Activated naive CD4-positive, alpha-beta T cell treated with anti-CD3 and anti-CD28 coated beads, Interleukin-2, amount 50 U/mL, for 24 hours (primary cell): ENCODE measurements around the gene GABRB1.
A peak's percentile ranks its signal among the peaks of the same experiment; 100 is the strongest.

Experiments used
- H3K27ac Mint-ChIP-seq: one replicate; pipeline ENCODE4 v1.8.0; 2021; ENCODE audit warnings: mild to moderate bottlenecking, mixed read lengths
- H3K27me3 Mint-ChIP-seq: one replicate; pipeline ENCODE4 v1.8.0; 2021; ENCODE audit warnings: mixed read lengths
- H3K36me3 Mint-ChIP-seq: one replicate; pipeline ENCODE4 v1.8.0; 2021; ENCODE audit warnings: mixed read lengths
- H3K4me1 Mint-ChIP-seq: one replicate; pipeline ENCODE4 v1.8.0; 2021; ENCODE audit warnings: mixed read lengths
- H3K4me3 Mint-ChIP-seq: one replicate; pipeline ENCODE4 v1.8.0; 2021; ENCODE audit warnings: mild to moderate bottlenecking, mixed read lengths
- H3K9me3 Mint-ChIP-seq: one replicate; pipeline ENCODE4 v1.8.0; 2021; ENCODE audit warnings: mixed read lengths

Gene GABRB1

DNA sequence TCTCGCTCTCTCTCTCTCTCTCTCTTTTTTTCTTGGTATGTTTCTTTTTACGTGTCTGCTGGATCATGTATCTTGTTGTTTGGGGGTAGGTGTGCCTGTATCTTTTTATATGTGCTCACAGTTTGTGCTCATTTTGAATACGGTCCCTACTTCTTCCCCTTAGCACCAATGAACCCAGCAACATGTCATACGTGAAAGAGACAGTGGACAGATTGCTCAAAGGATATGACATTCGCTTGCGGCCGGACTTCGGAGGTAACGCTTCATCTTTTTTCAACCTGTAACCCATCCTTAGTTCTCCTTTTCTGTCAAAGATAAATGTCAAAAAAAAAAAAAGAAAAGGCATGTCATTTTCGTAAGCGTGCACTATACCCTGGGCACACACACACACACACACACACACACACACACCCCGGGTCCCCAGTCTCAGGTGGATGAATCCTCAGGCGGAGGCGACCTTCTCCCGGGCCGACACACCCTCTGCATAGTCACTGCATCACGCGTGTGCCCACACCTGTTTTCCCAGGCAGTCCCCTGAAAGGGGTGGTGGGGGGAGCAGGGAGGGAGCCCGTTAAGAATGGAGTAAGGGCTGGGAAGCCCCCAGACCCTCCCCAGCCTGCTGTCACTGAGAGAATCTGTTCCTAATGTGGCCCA, 511 bp downstream of the GABRB1 start:
- H3K27me3 Mint-ChIP-seq, result peaks cover 33% of the 10 kb centered on the region
- no peaks in the 10 kb centered on the region for H3K9me3 Mint-ChIP-seq
- peaks cover 14% of the 10 kb centered on the region for H3K4me1 Mint-ChIP-seq
- no peak overlapping the region for H3K27ac Mint-ChIP-seq
- H3K4me3 Mint-ChIP-seq, result peak overlapping the region; percentile 74
- H3K36me3 Mint-ChIP-seq, result no peaks in the 10 kb centered on the region

DNA sequence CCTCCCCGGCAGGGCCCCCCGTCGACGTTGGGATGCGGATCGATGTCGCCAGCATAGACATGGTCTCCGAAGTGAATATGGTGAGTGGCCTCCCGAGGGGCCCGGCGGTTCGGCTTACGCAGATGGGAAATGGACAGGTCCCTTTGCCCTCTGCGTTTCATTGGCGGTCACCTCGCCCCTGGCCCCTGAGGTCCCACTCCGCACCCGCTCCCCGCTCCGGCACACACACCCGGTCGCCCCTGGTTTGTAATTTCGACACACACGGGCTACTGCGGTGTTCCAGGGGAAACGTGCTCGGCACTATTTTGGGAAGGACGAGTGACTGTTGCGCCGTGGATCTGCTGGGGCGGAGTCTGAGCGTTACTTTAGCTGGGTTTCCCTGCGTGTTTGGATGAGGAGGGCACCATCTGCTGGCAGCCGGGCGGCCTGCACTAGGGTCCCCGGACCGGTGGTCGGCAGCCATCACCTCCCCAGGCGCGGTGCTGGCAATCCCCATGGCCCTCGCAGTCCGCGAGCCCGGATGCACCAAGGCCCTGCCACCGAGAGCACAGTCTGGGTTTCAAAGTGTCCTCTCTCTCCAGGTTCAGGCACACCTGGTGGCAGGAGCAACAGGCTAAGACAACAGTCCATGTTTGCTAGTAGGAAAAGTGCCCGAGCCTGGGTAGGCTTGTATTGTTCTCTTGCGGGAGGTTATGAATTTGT, 1.2 kb downstream of the GABRB1 start:
- Mint-ChIP-seq H3K27ac (no peak overlapping the region), H3K4me1 (peaks cover 14% of the 10 kb centered on the region), H3K27me3 (peaks cover 33% of the 10 kb centered on the region), H3K36me3 (no peaks in the 10 kb centered on the region), H3K9me3 (no peaks in the 10 kb centered on the region), H3K4me3 (peak overlapping the region; percentile 74)

DNA sequence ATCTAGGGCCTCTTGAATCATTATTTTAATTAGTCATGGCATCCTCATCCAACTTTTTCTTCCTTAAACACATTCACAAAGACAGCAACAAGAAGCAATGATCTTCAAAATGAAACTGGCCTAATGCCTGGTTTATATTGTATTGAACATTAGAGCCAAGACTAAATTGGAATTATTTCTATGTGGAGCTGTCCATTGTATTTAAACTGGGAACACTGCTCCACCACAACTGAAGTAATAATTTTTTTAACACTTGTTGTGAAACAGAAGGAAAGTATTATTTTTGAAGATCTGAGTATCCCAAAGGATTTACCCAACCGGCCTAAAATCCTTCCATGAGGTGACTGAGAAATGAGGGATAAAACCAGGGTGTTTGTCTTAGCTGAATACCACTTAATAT, 6.9 kb downstream of the GABRB1 start:
- Mint-ChIP-seq H3K4me1 (no peaks in the 10 kb centered on the region), H3K27me3 (peaks cover 14% of the 10 kb centered on the region), H3K36me3 (no peaks in the 10 kb centered on the region), H3K27ac (no peak overlapping the region), H3K9me3 (no peaks in the 10 kb centered on the region), H3K4me3 (no peak overlapping the region)

DNA sequence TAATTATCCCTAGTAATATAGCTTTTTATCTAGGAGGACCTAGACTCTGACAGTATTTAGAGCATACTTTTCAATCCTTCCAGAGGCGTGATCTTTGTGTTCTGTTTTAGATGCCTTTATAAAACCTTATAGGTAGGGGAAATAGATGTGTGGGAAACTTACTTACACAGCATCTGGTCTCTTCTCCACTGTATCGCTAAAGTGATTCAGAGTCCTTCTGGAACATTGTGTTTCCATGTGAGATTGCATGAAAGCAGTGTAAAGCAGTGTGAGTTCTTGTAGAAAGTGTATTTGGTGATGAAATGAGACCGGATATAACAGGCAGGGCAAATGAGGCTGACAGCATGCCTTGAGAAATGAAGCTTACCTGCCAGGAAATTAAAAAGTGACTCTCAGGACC, 9.5 kb downstream of the GABRB1 start:
- H3K4me1 Mint-ChIP-seq, result no peaks in the 10 kb centered on the region
- H3K9me3 Mint-ChIP-seq, result peaks cover 1% of the 10 kb centered on the region
- H3K4me3 Mint-ChIP-seq, result no peak overlapping the region
- no peaks in the 10 kb centered on the region for H3K36me3 Mint-ChIP-seq
- H3K27me3 Mint-ChIP-seq, result peaks cover 10% of the 10 kb centered on the region
- no peak overlapping the region for H3K27ac Mint-ChIP-seq

DNA sequence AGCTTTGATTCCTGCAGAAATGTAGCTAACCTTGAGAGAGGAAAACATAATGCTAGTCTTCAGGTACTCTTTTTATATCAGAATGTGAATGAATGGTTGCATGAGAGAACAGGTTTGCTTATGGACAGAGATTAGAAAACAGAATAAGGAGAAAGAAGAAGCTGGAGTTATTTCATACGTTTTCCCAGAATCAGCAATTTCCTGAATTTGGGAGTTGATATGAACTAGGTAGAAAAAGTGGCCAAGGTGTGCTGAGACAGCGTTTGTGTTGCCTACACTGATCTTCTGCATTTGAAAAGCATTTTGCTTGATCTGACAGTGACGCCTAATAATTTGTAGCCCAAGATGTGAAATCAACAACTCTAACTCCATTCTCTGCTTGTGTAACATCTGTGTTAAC, 12.5 kb downstream of the GABRB1 start:
- no peaks in the 10 kb centered on the region for H3K4me1 Mint-ChIP-seq
- no peak overlapping the region for H3K27ac Mint-ChIP-seq
- H3K36me3 Mint-ChIP-seq, result no peaks in the 10 kb centered on the region
- H3K9me3 Mint-ChIP-seq, result peaks cover 11% of the 10 kb centered on the region
- peaks cover 17% of the 10 kb centered on the region for H3K27me3 Mint-ChIP-seq
- no peak overlapping the region for H3K4me3 Mint-ChIP-seq

DNA sequence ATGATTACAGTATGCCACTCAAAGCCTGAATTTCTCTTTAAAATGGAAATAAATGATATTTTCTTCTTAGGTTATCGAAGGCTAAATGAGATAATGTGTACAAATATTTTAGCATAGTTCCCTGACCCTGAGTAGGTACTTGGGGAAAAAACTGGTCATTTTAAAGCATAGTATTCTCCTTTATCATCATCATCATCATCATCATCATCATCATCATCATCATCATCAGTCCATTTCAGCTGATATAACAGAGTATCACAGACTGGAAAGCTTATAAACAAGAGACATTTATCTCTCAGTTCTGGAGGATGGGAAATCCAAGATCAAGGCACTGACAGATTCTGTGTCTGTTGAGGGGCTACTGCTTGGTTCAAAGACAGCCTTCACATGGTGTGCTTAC, 13.9 kb downstream of the GABRB1 start:
- H3K4me3 Mint-ChIP-seq, result no peak overlapping the region
- peaks cover 19% of the 10 kb centered on the region for H3K27me3 Mint-ChIP-seq
- H3K36me3 Mint-ChIP-seq, result no peaks in the 10 kb centered on the region
- H3K4me1 Mint-ChIP-seq, result no peaks in the 10 kb centered on the region
- H3K27ac Mint-ChIP-seq, result no peak overlapping the region
- H3K9me3 Mint-ChIP-seq, result peaks cover 11% of the 10 kb centered on the region

DNA sequence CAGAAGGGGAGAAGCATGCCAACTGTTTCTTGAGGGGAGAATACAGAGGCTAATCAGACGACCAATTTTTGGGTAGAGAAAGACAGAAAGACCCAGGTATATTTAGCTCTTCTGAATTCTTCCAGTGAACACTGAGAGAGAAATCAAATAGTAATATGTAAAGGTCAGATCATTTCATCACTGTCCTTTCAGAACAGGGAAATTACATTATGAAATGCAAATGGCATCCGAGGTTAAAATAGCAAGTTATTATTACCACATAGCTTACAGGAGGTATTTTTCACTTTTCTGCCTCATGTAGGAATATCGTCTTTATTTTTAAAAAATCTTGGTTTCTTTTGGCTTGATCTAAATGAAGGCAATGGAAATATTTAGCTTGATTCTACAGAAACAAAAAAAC, 18.0 kb downstream of the GABRB1 start:
- peaks cover 21% of the 10 kb centered on the region for H3K27me3 Mint-ChIP-seq
- no peak overlapping the region for H3K4me3 Mint-ChIP-seq
- H3K4me1 Mint-ChIP-seq, result no peaks in the 10 kb centered on the region
- no peaks in the 10 kb centered on the region for H3K36me3 Mint-ChIP-seq
- no peak overlapping the region for H3K27ac Mint-ChIP-seq
- H3K9me3 Mint-ChIP-seq, result peaks cover 11% of the 10 kb centered on the region

DNA sequence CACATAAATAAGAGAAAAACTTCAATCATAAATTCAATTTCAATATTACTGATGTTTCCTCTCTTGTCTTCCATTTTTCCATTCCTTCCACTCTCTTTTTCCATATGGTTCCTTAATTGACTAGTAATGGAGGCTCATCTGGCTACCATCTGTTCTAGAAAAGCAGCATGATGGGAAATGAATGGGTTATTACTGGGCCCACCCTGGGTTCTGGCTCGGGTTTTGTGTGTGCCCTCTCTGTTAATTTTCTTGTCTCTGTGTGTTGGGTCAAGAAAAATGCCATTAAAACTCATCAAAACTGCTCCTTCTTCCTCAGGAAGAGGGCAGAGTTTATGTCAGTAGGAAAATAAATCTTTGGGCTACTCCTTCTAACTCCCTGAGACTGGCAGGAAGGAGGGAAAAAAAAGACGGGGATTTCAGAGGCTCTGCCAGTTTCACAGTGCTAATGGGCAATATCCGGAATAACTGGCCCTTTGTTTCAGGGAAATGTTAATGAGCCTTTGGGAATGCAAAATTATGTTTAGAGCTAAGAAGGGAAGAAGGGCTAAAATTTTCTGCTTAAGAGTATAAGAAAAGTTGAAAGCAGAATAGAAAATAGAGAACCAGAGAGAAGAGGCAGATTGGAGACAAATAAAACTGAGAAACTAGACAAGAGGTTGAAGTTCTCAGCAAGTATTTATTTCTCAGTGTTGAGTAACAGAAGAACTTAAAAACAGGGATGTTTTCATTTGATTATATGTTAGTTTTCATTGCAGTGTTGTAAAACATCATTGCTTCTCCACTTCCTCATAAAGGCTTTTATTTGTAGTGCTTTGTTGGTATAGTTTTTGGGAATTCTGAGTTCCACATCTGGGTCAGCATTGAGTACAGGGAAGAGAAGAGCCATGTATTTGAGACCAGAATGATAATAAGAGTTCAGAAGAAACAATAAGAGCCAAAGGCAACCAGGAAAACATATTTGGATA, 19.7 kb downstream of the GABRB1 start:
- Mint-ChIP-seq H3K4me1 (no peaks in the 10 kb centered on the region), H3K36me3 (no peaks in the 10 kb centered on the region), H3K9me3 (peaks cover 8% of the 10 kb centered on the region), H3K4me3 (no peak overlapping the region), H3K27me3 (peaks cover 13% of the 10 kb centered on the region), H3K27ac (no peak overlapping the region)

DNA sequence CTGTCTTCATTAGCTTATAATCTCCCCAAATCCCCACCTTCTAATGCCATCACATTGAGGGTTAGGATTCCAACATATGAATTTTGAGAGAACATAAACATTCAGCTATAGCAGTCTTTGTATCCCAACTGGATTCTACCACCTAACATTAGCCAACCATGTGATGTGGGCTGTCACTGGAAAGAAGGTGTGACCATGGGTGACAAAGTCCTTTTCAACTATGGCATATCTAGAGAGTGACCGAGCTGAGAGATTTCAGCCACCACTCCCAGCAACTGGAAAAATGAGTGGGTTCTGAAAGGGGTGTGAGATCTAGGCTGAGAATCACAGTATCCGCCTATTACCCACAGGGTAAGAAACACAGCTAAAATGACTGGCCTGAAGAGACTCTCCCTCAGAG, 22.1 kb downstream of the GABRB1 start:
- Mint-ChIP-seq H3K4me1 (no peaks in the 10 kb centered on the region), H3K27me3 (peaks cover 13% of the 10 kb centered on the region), H3K27ac (no peak overlapping the region), H3K36me3 (no peaks in the 10 kb centered on the region), H3K4me3 (no peak overlapping the region), H3K9me3 (no peaks in the 10 kb centered on the region)

DNA sequence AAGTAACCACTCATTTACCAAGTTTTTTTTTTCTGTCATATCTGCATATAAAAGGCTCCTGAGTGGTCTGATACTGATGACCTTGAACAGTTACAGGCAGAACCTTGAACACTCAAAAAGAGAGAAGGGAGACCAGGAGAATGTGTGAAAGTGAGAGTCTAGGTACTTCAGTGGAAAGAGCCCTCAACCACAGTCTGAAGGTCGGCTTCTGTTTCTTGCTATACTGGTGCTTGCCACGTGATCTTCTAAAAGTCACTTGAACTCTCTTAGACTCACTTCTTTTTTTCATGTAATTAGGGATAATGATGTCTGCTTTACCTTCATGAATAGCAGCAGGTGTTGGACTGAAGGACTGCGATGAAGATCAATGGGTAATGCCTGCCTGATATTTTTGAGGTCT, 22.8 kb downstream of the GABRB1 start:
- H3K27me3 Mint-ChIP-seq, result peaks cover 15% of the 10 kb centered on the region
- H3K4me3 Mint-ChIP-seq, result no peak overlapping the region

DNA sequence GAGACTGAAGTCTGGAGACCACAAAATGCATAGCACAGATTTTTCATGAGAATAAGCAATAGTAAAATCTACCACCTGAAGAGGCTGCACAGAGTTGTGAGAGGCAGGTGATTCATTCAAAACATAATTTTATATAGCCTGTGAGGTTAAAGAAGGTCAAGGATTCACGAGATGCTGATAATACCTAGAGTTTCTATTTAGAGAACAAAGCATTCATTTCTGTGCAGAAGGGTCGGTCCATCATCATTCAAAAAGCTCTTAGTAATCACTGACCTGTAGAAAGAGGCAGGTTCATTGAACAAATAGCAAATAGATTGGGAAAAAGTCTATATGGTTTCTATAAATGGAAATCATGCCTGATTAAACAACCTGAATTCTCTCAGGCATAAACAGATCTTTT, 26.6 kb downstream of the GABRB1 start:
- Mint-ChIP-seq H3K27ac (no peak overlapping the region), H3K9me3 (peaks cover 5% of the 10 kb centered on the region), H3K4me3 (no peak overlapping the region), H3K27me3 (peaks cover 10% of the 10 kb centered on the region), H3K36me3 (no peaks in the 10 kb centered on the region), H3K4me1 (no peaks in the 10 kb centered on the region)

More for the DNA sequence above, 22.8 kb downstream of the GABRB1 start:
- Mint-ChIP-seq H3K4me1 (no peaks in the 10 kb centered on the region), H3K9me3 (no peaks in the 10 kb centered on the region), H3K36me3 (no peaks in the 10 kb centered on the region), H3K27ac (no peak overlapping the region)

DNA sequence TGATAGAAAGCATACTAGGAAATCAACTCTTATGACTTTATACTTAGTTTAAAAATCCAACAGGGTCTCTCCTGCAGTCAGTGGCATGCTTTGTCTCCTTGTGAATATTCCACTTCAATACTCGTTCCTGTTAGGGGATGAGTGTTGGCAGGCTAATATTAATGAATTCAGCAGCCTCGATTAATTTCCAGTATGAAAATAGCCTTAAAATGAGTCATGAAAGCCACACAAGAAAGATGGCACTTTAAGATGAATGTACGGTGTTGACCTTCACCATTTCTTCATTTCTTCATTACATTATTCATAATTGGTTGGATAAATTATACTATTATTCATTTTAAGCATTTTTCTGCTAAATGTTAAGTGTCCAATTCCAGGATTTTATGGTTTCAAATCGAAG, 29.2 kb downstream of the GABRB1 start:
- Mint-ChIP-seq H3K27me3 (peaks cover 10% of the 10 kb centered on the region), H3K4me1 (no peaks in the 10 kb centered on the region), H3K27ac (no peak overlapping the region), H3K4me3 (no peak overlapping the region), H3K9me3 (peaks cover 5% of the 10 kb centered on the region), H3K36me3 (no peaks in the 10 kb centered on the region)

DNA sequence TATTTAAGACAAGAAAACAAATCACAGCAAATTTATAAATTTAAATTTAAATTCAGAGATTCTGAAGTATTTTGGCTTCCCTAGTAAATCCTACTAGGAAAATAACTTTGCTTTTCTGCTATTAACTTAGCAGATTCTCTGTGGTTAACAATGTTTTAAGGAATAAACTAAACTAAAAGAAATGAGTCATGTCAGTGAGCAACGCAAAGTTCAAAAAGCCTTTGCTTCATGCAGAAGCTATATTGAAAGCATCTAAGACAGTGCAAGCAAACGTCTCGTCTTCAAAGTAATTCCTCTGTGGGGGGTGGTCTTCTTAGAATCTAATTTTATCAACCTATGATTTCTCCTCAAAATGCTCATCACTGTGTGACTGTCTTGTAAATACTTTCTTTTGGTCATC, 30.1 kb downstream of the GABRB1 start:
- H3K27ac Mint-ChIP-seq, result no peak overlapping the region

DNA sequence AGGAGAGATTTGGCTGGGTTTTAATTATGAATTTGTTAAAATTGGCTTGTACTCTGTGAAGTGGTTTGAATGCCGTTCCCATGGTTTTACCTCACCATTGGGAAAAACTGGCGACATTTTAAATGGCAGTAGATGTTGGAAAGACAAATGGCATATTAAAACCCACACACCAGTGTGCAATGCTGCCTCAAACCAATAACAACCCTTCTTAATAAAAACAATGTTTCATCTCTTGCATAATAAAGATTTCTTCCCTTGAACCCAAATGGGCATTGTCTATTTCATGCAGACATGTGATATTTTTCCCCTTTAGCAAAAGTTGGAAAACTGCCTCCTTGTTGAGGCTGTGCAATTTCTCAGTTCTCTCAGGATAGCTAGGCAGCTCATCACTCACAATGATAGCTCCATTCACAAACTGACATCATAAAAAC, 33.7 kb downstream of the GABRB1 start:
- H3K36me3 Mint-ChIP-seq, result no peaks in the 10 kb centered on the region

More for the DNA sequence above, 30.1 kb downstream of the GABRB1 start:
- H3K36me3 Mint-ChIP-seq, result no peaks in the 10 kb centered on the region
- peaks cover 9% of the 10 kb centered on the region for H3K27me3 Mint-ChIP-seq
- H3K4me1 Mint-ChIP-seq, result no peaks in the 10 kb centered on the region
- peaks cover 5% of the 10 kb centered on the region for H3K9me3 Mint-ChIP-seq
- no peak overlapping the region for H3K4me3 Mint-ChIP-seq

DNA sequence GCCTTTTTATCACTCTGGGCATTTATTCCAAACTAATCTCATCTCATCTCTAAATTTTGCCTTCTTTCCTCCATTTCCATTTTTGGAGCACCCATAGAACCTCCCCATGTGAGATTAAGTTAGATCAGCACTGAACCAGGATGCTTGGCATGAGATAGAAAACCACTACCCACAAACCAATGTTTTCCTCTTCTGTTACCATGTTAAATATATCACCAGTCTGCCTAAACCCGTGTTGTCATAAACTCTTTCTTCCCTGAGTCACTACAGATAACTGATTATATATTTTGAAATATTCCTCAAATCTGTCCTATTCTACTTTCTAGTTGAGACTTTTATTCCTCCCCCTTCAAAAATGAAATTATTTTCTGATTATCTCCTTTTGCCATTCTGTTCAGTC, 37.6 kb downstream of the GABRB1 start:
- no peak overlapping the region for H3K27ac Mint-ChIP-seq

More for the DNA sequence above, 33.7 kb downstream of the GABRB1 start:
- H3K27ac Mint-ChIP-seq, result no peak overlapping the region
- no peaks in the 10 kb centered on the region for H3K4me1 Mint-ChIP-seq
- no peak overlapping the region for H3K4me3 Mint-ChIP-seq
- peaks cover 5% of the 10 kb centered on the region for H3K9me3 Mint-ChIP-seq
- peaks cover 2% of the 10 kb centered on the region for H3K27me3 Mint-ChIP-seq

DNA sequence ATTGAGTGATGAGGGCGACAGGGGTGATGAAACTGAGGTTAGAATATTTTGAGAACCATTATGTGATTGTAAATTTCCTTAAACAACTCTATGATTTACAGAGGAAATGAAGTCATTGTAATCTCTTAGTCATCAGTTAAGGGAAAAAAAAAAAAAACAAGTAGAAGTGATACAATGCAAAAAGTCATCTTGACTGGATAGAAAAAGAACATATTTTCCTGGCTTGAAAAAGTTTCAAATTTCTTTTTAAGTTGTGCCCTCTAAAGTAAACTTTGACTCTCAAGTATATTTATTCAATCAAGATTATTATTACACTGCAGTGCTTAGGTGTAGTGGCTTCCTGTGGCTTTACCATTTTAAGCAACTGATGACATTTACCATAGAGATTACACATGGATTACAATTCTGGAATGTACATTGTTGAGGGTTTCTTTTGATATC, 40.6 kb downstream of the GABRB1 start:
- Mint-ChIP-seq H3K36me3 (no peaks in the 10 kb centered on the region), H3K27ac (no peak overlapping the region), H3K4me3 (no peak overlapping the region), H3K4me1 (no peaks in the 10 kb centered on the region), H3K9me3 (no peaks in the 10 kb centered on the region), H3K27me3 (peaks cover 1% of the 10 kb centered on the region)

More for the DNA sequence above, 37.6 kb downstream of the GABRB1 start:
- H3K36me3 Mint-ChIP-seq, result no peaks in the 10 kb centered on the region
- H3K4me3 Mint-ChIP-seq, result no peak overlapping the region
- no peaks in the 10 kb centered on the region for H3K27me3 Mint-ChIP-seq
- H3K9me3 Mint-ChIP-seq, result no peaks in the 10 kb centered on the region
- no peaks in the 10 kb centered on the region for H3K4me1 Mint-ChIP-seq
